Measurements from ENCODE around the gene MAP6. TPM values are rescaled to one million over a fixed set of nuclear protein-coding genes. Genes with fewer than 3 reads are reported as not detected.

The MAP6 gene
- total and polyA plus RNA-seq, 10 donors: 1.3 to 9.0 (median 2.3) TPM

DNA sequence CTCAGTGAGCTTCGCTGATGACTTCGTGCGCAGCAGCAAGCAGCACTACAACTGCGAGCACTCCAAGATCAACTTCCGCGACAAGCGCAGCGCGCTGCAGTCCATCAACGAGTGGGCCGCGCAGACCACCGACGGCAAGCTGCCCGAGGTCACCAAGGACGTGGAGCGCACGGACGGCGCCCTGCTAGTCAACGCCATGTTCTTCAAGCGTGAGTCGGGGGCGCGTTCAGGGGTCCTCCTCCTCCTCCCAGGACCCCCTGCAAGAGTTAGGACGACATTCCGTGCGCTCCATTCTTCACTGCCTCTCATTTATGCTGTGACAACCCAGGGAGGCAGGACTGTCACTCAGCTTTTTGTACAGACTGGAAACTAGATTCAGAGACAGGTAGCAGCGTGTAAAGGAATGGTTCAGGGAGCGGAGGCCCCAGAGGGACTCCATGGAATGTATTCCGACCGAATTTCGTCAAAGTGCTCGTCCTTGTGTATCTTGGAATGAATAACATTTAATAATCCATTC, 102.0 kb downstream of the MAP6 start:
- H3K36me3 ChIP-seq: peaks cover 0 to 60% (median 52%) of the 10 kb centered on the region in 6 donors
- peak overlapping the region in 1 of 8 donors; percentile 94 for H3K27ac ChIP-seq
- 90 to 95% (median 93%) methylated on average over 32 to 34 of the region's 34 CpGs for WGBS, 5 donors
- peaks cover 0 to 7% (median 0%) of the 10 kb centered on the region in 7 donors for H3K27me3 ChIP-seq (replicated peaks in 1 of 7)
- no peak for DNase-seq
- H3K9me3 ChIP-seq: no peaks in the 10 kb centered on the region
- intact Hi-C loops (cut with DNase I; ENCODE audit: low total_unique reads): no loop called here
- peaks cover 33 to 92% (median 55%) of the 10 kb centered on the region in 6 donors for H3K4me1 ChIP-seq
- peak overlapping the region in 1 of 8 donors; percentile 88 for H3K4me3 ChIP-seq
- TF ChIP-seq POLR2A (IDR thresholded peaks at IDR 0.05) (no peak), POLR2AphosphoS5 (IDR thresholded peaks at IDR 0.05) (no peak)
- TF ChIP-seq, protein P1, sequence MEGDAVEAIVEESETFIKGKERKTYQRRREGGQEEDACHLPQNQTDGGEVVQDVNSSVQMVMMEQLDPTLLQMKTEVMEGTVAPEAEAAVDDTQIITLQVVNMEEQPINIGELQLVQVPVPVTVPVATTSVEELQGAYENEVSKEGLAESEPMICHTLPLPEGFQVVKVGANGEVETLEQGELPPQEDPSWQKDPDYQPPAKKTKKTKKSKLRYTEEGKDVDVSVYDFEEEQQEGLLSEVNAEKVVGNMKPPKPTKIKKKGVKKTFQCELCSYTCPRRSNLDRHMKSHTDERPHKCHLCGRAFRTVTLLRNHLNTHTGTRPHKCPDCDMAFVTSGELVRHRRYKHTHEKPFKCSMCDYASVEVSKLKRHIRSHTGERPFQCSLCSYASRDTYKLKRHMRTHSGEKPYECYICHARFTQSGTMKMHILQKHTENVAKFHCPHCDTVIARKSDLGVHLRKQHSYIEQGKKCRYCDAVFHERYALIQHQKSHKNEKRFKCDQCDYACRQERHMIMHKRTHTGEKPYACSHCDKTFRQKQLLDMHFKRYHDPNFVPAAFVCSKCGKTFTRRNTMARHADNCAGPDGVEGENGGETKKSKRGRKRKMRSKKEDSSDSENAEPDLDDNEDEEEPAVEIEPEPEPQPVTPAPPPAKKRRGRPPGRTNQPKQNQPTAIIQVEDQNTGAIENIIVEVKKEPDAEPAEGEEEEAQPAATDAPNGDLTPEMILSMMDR (IDR thresholded peaks at IDR 0.05 in 8 of 11, conservative IDR thresholded peaks at IDR 0.05 in 3 of 11): no peak

GRCh38 chr11:75565916-75566762, 102.7 kb downstream of the MAP6 start:
- peak overlapping the region in 1 of 8 donors; percentile 88 for H3K4me3 ChIP-seq
- H3K36me3 ChIP-seq: peaks cover 0 to 54% (median 45%) of the 10 kb centered on the region in 6 donors
- intact Hi-C loops (cut with DNase I; ENCODE audit: low total_unique reads): no loop called here

GRCh38 chr11:75565221-75565814, 103.5 kb downstream of the MAP6 start:
- Histone ChIP-seq H3K27ac (peak overlapping the region; percentile 15 to 98 (median 94)), H3K36me3 (peaks cover 0 to 45% (median 41%) of the 10 kb centered on the region in 6 donors), H3K9me3 (no peaks in the 10 kb centered on the region), H3K4me1 (peaks cover 37 to 91% (median 59%) of the 10 kb centered on the region in 6 donors), H3K27me3 (replicated peaks in 1 of 7) (peaks cover 0 to 13% (median 0%) of the 10 kb centered on the region in 7 donors), H3K4me3 (peak overlapping the region in 1 of 8 donors; percentile 88)
- no peak for DNase-seq
- intact Hi-C loops (cut with DNase I; ENCODE audit: low total_unique reads): no loop called here
- TF ChIP-seq POLR2A (IDR thresholded peaks at IDR 0.05) (no peak), POLR2AphosphoS5 (IDR thresholded peaks at IDR 0.05) (no peak)
- TF ChIP-seq, protein P1 (IDR thresholded peaks at IDR 0.05 in 8 of 11, conservative IDR thresholded peaks at IDR 0.05 in 3 of 11): no peak
- WGBS, 5 donors: 58 to 78% (median 75%) methylated on average over 5 of the region's 5 CpGs

More at GRCh38 chr11:75565916-75566762, 102.7 kb downstream of the MAP6 start:
- 74 to 82% (median 81%) methylated on average over 31 to 43 of the region's 43 CpGs for WGBS, 5 donors
- TF ChIP-seq, protein P1 (IDR thresholded peaks at IDR 0.05 in 8 of 11, conservative IDR thresholded peaks at IDR 0.05 in 3 of 11): no peak
- TF ChIP-seq POLR2AphosphoS5 (IDR thresholded peaks at IDR 0.05): peak in 1 of 3 donors; percentile 20
- TF ChIP-seq POLR2A (IDR thresholded peaks at IDR 0.05): no peak
- no peaks in the 10 kb centered on the region for H3K9me3 ChIP-seq
- H3K4me1 ChIP-seq: peaks cover 37 to 92% (median 62%) of the 10 kb centered on the region in 6 donors
- peaks cover 0 to 13% (median 0%) of the 10 kb centered on the region in 7 donors for H3K27me3 ChIP-seq (replicated peaks in 1 of 7)
- no peak for DNase-seq
- H3K27ac ChIP-seq: peak overlapping the region in 7 of 8 donors; percentile 28 to 97 (median 94)

Measured in spleen (tissue), 11 donors.